OCI-LY1 (cell line): ENCODE results near the gene EVC2.

Experiments
- EZH2 ChIP-seq: fragments of 200-600 bp; sonication (generic), shearing (Covaris generic); IDR thresholded peaks from 2 replicates; pipeline ENCODE4 v1.8.0; 2017; ENCODE audit warnings: borderline replicate concordance, mixed run types, mild to moderate bottlenecking, antibody characterized with exemption, low read length, moderate library complexity, mixed read lengths
- TF ChIP-seq, protein P1 (sequence below): fragments of 200-600 bp; sonication (generic), shearing (Covaris generic); IDR thresholded peaks from 2 replicates; pipeline ENCODE4 v1.5.1; 2017; ENCODE audit warnings: mild to moderate bottlenecking, antibody characterized with exemption, low read length, moderate library complexity, mixed read lengths

DNA sequence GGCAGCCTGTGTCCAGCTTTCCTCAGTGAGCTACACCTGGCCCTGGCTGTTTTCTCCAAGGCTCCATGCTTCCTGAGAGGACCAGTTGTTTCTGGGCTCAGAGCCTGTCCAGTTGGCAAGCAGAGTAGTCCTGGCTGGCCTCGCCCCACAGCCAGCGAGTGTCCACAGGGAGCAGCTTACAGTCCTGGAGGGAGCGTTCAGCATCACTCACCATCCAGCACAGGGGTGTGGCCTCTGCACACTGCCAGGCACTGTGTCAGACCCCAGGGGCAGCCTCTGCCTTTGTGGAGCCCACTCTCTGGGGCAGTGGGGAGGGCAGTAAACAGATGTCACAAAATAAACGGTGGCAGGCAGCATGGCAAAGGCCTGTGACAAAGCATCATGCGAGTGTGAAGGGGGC lies 26.5 kb upstream of the EVC2 start:
- TF ChIP-seq, protein P1, sequence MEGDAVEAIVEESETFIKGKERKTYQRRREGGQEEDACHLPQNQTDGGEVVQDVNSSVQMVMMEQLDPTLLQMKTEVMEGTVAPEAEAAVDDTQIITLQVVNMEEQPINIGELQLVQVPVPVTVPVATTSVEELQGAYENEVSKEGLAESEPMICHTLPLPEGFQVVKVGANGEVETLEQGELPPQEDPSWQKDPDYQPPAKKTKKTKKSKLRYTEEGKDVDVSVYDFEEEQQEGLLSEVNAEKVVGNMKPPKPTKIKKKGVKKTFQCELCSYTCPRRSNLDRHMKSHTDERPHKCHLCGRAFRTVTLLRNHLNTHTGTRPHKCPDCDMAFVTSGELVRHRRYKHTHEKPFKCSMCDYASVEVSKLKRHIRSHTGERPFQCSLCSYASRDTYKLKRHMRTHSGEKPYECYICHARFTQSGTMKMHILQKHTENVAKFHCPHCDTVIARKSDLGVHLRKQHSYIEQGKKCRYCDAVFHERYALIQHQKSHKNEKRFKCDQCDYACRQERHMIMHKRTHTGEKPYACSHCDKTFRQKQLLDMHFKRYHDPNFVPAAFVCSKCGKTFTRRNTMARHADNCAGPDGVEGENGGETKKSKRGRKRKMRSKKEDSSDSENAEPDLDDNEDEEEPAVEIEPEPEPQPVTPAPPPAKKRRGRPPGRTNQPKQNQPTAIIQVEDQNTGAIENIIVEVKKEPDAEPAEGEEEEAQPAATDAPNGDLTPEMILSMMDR = no peak
- no peak for TF ChIP-seq EZH2
